ENCODE measurements around the gene LYPD3. TPM values are rescaled to one million over a fixed set of nuclear protein-coding genes. Genes with fewer than 3 reads are reported as not detected.

Gene LYPD3
- total and polyA plus RNA-seq, 2 donors (not counting 3 experiments of a cell fraction or from before 2014, with no cell fraction given): 0.52 TPM; not detected in 1

GRCh38 chr19:43416951-43417623, 48.3 kb downstream of the LYPD3 start:
- DNase-seq (ENCODE audit: low read depth, low spot score) (no peak), FAIRE-seq (no peak)
- H3K9me1 ChIP-seq (replicated peaks; ENCODE audit: control insufficient read depth, extremely low read depth, insufficient read depth, low read length): no peaks in the 10 kb centered on the region
- POLR2A ChIA-PET: no interaction called here
- H3K79me2 ChIP-seq (ENCODE audit: control insufficient read depth, insufficient read depth, low read length): no peaks in the 10 kb centered on the region
- no peaks in the 10 kb centered on the region for H4K20me1 ChIP-seq (replicated peaks; ENCODE audit: control insufficient read depth, extremely low read depth, insufficient read depth, low read length)
- no peaks in the 10 kb centered on the region for H3K36me3 ChIP-seq (ENCODE audit: control insufficient read depth in 2 of 2, extremely low read depth in 1 of 2, insufficient read depth in 2 of 2, low read length in 2 of 2)
- intact Hi-C loops (cut with micrococcal nuclease): no loop called here
- H2AFZ ChIP-seq (ENCODE audit: low read depth, low read length): no peak overlapping the region
- H3K27me3 ChIP-seq (ENCODE audit: control insufficient read depth in 2 of 2, insufficient read depth in 2 of 2, low read length in 2 of 2): no peaks in the 10 kb centered on the region
- BruUV-seq (replicated peaks): no TSS peak
- H3K4me2 ChIP-seq (ENCODE audit: insufficient read depth, low read length): no peak overlapping the region
- no peak for TF ChIP-seq POLR2A (IDR thresholded peaks at IDR 0.05; ENCODE audit: low read depth, low read length)
- no peak for TF ChIP-seq GATA2 (IDR thresholded peaks at IDR 0.05; ENCODE audit: insufficient read depth, insufficient read length, low read depth, low read length)
- no peak for TF ChIP-seq JUN (IDR thresholded peaks at IDR 0.05; ENCODE audit: borderline replicate concordance, insufficient read depth, insufficient read length, low read depth)
- TF ChIP-seq EZH2 (IDR thresholded peaks at IDR 0.05; ENCODE audit: borderline replicate concordance, low read depth, low read length, severe bottlenecking): no peak
- no peak for TF ChIP-seq MYC (IDR thresholded peaks at IDR 0.05; ENCODE audit: low read depth, low read length)
- TF ChIP-seq MAX (IDR thresholded peaks at IDR 0.05; ENCODE audit: insufficient read depth, insufficient read length): no peak
- TF ChIP-seq POLR2AphosphoS5 (IDR thresholded peaks at IDR 0.05; ENCODE audit: insufficient read depth, low read depth, low read length): no peak
- TF ChIP-seq, protein P1, sequence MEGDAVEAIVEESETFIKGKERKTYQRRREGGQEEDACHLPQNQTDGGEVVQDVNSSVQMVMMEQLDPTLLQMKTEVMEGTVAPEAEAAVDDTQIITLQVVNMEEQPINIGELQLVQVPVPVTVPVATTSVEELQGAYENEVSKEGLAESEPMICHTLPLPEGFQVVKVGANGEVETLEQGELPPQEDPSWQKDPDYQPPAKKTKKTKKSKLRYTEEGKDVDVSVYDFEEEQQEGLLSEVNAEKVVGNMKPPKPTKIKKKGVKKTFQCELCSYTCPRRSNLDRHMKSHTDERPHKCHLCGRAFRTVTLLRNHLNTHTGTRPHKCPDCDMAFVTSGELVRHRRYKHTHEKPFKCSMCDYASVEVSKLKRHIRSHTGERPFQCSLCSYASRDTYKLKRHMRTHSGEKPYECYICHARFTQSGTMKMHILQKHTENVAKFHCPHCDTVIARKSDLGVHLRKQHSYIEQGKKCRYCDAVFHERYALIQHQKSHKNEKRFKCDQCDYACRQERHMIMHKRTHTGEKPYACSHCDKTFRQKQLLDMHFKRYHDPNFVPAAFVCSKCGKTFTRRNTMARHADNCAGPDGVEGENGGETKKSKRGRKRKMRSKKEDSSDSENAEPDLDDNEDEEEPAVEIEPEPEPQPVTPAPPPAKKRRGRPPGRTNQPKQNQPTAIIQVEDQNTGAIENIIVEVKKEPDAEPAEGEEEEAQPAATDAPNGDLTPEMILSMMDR (IDR thresholded peaks at IDR 0.05; ENCODE audit: extremely low read depth in 1 of 2, insufficient read depth in 1 of 2, low read depth in 1 of 2, low read length in 2 of 2): no peak
- TF ChIP-seq FOS (IDR thresholded peaks at IDR 0.05; ENCODE audit: borderline replicate concordance, insufficient read depth, low read length): no peak
- CTCF ChIA-PET: interaction anchor here (2.0 kb wide), 1 partner anchor 30 kb away, joined by 5 read pairs; no protein-coding TSS in a partner anchor
- dilution Hi-C loops (cut with MboI; ENCODE audit: extremely low pct_ligation_motif_present, low sequenced_read_pairs): no loop called here
- no peaks in the 10 kb centered on the region for H3K9me3 ChIP-seq (replicated peaks; ENCODE audit: control insufficient read depth, insufficient read depth, low read length)
- H3K4me3 ChIP-seq (replicated peaks in 1 of 3; ENCODE audit: insufficient read depth in 1 of 3, low read depth in 1 of 3, low read length in 3 of 3): no peak overlapping the region
- no peak overlapping the region for H3K9ac ChIP-seq (replicated peaks; ENCODE audit: extremely low read depth, insufficient read depth, low read length)
- H3K4me1 ChIP-seq (ENCODE audit: control insufficient read depth, extremely low read depth, insufficient read depth, low read length): no peaks in the 10 kb centered on the region
- H3K27ac ChIP-seq (ENCODE audit: insufficient read depth, low read depth, low read length): no peak overlapping the region

Measured in endothelial cell of umbilical vein (primary cell).